Stomach (tissue), 4 donors: ENCODE results near the gene TPCN2.

Source experiments
- POLR2A ChIP-seq, 4 donors: fragments of 450-650 bp; IDR thresholded peaks; one replicate each; pipeline ENCODE4 v1.6.1; 2016; ENCODE audit warnings: antibody characterized with exemption in 4 of 4, control low read depth in 2 of 4, mild to moderate bottlenecking in 1 of 4, moderate library complexity in 1 of 4
- TF ChIP-seq, protein P1 (sequence below), 7 experiments: fragments of 450-650 bp in 4 of 7; fragments of 200-600 bp in 3 of 7; sonication (generic) in 3 of 7; IDR thresholded peaks; one replicate each; pipeline ENCODE4 v1.5.1; 2016 to 2019; ENCODE audit warnings: antibody characterized with exemption in 7 of 7, control low read depth in 2 of 7, mild to moderate bottlenecking in 1 of 7

DNA sequence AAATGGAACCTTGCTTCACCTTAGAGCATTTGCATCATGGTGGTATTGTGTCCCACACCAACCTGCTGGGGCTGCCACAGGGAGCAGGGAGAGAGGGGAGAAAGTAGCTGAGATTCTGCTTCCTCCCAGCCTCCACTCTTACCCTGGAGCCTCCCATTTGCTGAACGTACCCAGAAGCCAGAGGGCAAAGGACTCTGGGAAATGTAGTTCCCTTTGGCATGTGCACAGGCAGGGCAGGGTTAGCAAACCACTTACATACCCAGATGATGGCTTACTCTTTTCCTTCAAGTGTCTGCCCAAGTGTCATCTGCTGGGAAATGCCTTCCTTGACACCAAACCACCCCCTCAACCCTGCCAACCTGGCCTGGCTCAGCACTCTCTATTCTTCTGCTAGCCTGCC lies 123.9 kb downstream of the TPCN2 start:
- TF ChIP-seq, protein P1, sequence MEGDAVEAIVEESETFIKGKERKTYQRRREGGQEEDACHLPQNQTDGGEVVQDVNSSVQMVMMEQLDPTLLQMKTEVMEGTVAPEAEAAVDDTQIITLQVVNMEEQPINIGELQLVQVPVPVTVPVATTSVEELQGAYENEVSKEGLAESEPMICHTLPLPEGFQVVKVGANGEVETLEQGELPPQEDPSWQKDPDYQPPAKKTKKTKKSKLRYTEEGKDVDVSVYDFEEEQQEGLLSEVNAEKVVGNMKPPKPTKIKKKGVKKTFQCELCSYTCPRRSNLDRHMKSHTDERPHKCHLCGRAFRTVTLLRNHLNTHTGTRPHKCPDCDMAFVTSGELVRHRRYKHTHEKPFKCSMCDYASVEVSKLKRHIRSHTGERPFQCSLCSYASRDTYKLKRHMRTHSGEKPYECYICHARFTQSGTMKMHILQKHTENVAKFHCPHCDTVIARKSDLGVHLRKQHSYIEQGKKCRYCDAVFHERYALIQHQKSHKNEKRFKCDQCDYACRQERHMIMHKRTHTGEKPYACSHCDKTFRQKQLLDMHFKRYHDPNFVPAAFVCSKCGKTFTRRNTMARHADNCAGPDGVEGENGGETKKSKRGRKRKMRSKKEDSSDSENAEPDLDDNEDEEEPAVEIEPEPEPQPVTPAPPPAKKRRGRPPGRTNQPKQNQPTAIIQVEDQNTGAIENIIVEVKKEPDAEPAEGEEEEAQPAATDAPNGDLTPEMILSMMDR (IDR thresholded peaks at IDR 0.05) = no peak
- no peak for TF ChIP-seq POLR2A (IDR thresholded peaks at IDR 0.05)
